Chondrocyte (in vitro differentiated cells): Measurements from ENCODE around the gene OVCA2. TPM values are rescaled to one million over a fixed set of nuclear protein-coding genes. Genes with fewer than 3 reads are reported as not detected.

Source experiments
- DNase-seq: peaks from one replicate; pipeline ENCODE4 v3.0.0; 2021; ENCODE audit warnings: mixed read lengths, low spot score
- H3K27ac Mint-ChIP-seq: one replicate; pipeline ENCODE4 v1.8.0; 2021; ENCODE audit warnings: mild to moderate bottlenecking, moderate library complexity, mixed read lengths; ENCODE audit not compliant: unreplicated experiment
- H3K27me3 Mint-ChIP-seq: 2 replicates; pipeline ENCODE4 v1.8.0; 2021; ENCODE audit warnings: low read depth, mixed read lengths
- H3K36me3 Mint-ChIP-seq: 2 replicates; pipeline ENCODE4 v1.8.0; 2021; ENCODE audit warnings: low read depth, mixed read lengths
- H3K4me1 Mint-ChIP-seq: 2 replicates; pipeline ENCODE4 v1.8.0; 2021; ENCODE audit warnings: low read depth, mild to moderate bottlenecking, mixed read lengths
- H3K4me3 Mint-ChIP-seq: one replicate; pipeline ENCODE4 v1.8.0; 2021; ENCODE audit warnings: mild to moderate bottlenecking, moderate library complexity, mixed read lengths; ENCODE audit not compliant: unreplicated experiment
- H3K9me3 Mint-ChIP-seq: 2 replicates; pipeline ENCODE4 v1.8.0; 2021; ENCODE audit warnings: low read depth, mixed read lengths
- CTCF ChIP-seq: fragments of 200-600 bp; sonication (generic); IDR thresholded peaks from 2 replicates; pipeline ENCODE4 v1.5.0; 2021; ENCODE audit warnings: antibody characterized with exemption, mild to moderate bottlenecking, moderate library complexity
- total RNA-seq: library from RNA; stranded (reverse); gene quantifications from 3 replicates; pipeline ENCODE4 v1.2.1, GENCODE V29; 2021

Gene OVCA2
- total RNA-seq, 1 donor from 2014 or later, result 30.1 TPM

- no peak for DNase-seq
- H3K4me1 Mint-ChIP-seq, result peaks cover 20% of the 10 kb centered on the region
- no peak overlapping the region for H3K27ac Mint-ChIP-seq
- H3K4me3 Mint-ChIP-seq, result no peak overlapping the region
- no peaks in the 10 kb centered on the region for H3K36me3 Mint-ChIP-seq
- TF ChIP-seq CTCF, result no peak
- H3K27me3 Mint-ChIP-seq, result no peaks in the 10 kb centered on the region
- no peaks in the 10 kb centered on the region for H3K9me3 Mint-ChIP-seq
Observed at GRCh38 chr17:2050300-2051060, 8.7 kb downstream of the OVCA2 start.

- H3K9me3 Mint-ChIP-seq, result no peaks in the 10 kb centered on the region
- H3K36me3 Mint-ChIP-seq, result no peaks in the 10 kb centered on the region
- TF ChIP-seq CTCF, result no peak
- no peaks in the 10 kb centered on the region for H3K27me3 Mint-ChIP-seq
- H3K4me3 Mint-ChIP-seq, result peak overlapping the region; percentile 59
- DNase-seq, result no peak
- H3K27ac Mint-ChIP-seq, result no peak overlapping the region
- peaks cover 20% of the 10 kb centered on the region for H3K4me1 Mint-ChIP-seq
Observed at GRCh38 chr17:2051061-2051932, 9.5 kb downstream of the OVCA2 start.

- Mint-ChIP-seq H3K27ac (no peak overlapping the region), H3K4me3 (no peak overlapping the region)
Observed at GRCh38 chr17:2051933-2052559, 10.2 kb downstream of the OVCA2 start.

GRCh38 chr17:2053380-2054261, 11.8 kb downstream of the OVCA2 start:
- TF ChIP-seq CTCF, result peak; percentile 85
- peak overlapping the region; percentile 62 for H3K4me3 Mint-ChIP-seq
- no peaks in the 10 kb centered on the region for H3K9me3 Mint-ChIP-seq
- DNase-seq, result no peak
- no peaks in the 10 kb centered on the region for H3K36me3 Mint-ChIP-seq
- H3K4me1 Mint-ChIP-seq, result peaks cover 19% of the 10 kb centered on the region
- H3K27ac Mint-ChIP-seq, result no peak overlapping the region
- no peaks in the 10 kb centered on the region for H3K27me3 Mint-ChIP-seq

More at GRCh38 chr17:2051933-2052559, 10.2 kb downstream of the OVCA2 start:
- no peak for DNase-seq
- TF ChIP-seq CTCF, result no peak
- no peaks in the 10 kb centered on the region for H3K9me3 Mint-ChIP-seq
- H3K4me1 Mint-ChIP-seq, result peaks cover 20% of the 10 kb centered on the region
- H3K36me3 Mint-ChIP-seq, result no peaks in the 10 kb centered on the region
- H3K27me3 Mint-ChIP-seq, result no peaks in the 10 kb centered on the region
